ENCODE data around the gene NCCRP1. TPM values are rescaled to one million over a fixed set of nuclear protein-coding genes. Genes with fewer than 3 reads are reported as not detected.

NCCRP1 gene
- total and polyA plus RNA-seq, 11 donors, result 0.16 TPM; not detected in 10

DNA sequence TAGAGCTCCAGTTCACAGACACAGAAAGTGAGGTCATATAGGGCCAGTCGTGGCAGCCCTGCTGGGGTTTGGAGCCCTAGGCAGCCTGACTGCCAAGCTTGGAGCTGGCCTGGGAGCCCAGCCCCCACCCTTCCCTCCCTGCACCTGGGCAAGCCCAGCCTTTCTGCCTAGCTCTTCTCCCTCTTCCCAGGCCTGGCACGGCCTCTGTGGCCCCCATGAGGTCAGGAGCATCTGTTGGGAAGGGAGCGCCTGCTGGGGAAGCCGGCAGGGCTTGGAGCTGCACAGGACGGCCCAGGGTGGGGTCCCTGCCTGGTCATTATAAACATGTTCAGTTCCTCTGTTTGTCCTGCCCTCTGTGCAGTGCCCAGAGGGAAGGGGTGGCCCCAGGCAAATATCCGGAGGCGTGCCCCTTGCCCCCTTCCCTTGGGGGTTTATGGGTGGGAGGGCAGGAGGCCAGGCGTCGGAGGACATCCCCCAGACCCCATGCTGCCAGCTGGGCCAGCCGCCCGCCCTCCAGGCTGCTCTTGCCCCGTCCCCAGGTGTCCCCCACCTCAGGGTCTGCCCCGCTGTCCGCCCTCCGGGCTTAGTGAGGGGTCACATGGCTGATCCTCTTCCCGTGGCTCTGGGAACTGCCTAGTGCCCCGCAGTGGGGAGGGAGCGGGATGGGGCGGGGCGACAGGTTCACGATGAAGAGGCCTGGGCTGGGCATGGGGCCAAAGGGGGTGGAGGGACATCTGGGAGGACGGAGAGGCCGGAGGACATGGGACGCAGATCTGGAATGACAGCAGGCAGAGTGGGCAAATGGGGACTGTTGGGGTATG lies 30.0 kb upstream of the NCCRP1 start:
- WGBS, 4 donors, result 27 to 35% (median 31%) methylated on average over 11 to 24 of the region's 24 CpGs
- peaks cover 0 to 21% (median 13%) of the 10 kb centered on the region in 12 donors for H3K4me1 ChIP-seq
- intact Hi-C loops (cut with DNase I), result no loop called here
- DNase-seq (peak; percentile 70 to 82 (median 74)), ATAC-seq (peak; percentile 19 to 77 (median 70))
- H3K27me3 ChIP-seq, result no peaks in the 10 kb centered on the region
- peaks cover 0 to 17% (median 8%) of the 10 kb centered on the region in 9 donors for H3K36me3 ChIP-seq
- peak overlapping the region in 1 of 12 donors; percentile 26 for H3K27ac ChIP-seq
- peak overlapping the region in 2 of 12 donors; percentile 13 to 26 for H3K4me3 ChIP-seq
- TF ChIP-seq, protein P1, sequence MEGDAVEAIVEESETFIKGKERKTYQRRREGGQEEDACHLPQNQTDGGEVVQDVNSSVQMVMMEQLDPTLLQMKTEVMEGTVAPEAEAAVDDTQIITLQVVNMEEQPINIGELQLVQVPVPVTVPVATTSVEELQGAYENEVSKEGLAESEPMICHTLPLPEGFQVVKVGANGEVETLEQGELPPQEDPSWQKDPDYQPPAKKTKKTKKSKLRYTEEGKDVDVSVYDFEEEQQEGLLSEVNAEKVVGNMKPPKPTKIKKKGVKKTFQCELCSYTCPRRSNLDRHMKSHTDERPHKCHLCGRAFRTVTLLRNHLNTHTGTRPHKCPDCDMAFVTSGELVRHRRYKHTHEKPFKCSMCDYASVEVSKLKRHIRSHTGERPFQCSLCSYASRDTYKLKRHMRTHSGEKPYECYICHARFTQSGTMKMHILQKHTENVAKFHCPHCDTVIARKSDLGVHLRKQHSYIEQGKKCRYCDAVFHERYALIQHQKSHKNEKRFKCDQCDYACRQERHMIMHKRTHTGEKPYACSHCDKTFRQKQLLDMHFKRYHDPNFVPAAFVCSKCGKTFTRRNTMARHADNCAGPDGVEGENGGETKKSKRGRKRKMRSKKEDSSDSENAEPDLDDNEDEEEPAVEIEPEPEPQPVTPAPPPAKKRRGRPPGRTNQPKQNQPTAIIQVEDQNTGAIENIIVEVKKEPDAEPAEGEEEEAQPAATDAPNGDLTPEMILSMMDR (IDR thresholded peaks at IDR 0.05), result no peak
- TF ChIP-seq POLR2A (IDR thresholded peaks at IDR 0.05), result no peak
- no peaks in the 10 kb centered on the region for H3K9me3 ChIP-seq

DNA sequence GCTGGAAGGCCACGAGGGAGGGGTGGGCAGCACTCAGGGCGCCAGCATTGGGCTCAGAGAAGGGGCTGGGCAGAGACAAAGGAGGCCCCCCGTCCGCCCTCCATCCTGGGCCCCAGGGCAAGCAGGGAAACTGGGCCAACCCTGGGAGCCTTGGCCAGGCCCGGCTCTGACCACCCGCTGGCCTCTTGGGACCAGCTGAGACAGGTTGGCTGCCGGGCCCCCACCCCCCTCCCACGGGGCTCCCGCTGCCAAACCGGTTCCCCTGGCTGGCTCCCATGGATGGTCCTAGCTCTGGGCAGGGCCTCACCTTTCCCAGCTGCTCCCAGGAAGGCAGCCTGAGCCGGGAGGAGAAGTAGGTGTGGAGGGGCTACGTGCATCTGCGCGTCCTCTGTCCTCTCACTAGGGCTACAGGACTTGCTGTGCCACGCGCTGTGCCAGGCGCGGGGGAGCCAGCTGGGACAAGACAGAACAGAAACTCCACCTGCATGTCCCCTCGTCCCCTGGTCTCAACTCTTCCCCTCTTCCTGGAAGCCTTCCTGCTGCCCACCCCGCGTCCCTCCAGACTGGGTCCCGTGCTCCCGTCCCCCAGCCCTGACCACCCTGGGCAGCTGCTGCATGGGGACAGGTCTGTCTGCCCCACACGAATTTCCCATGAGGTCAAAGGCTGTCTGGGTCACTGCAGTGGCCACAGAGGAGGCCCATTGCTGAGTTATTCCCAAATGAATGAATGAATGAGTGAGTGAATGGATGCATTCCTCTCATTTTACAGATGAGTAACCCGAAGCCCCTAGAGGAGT lies 29.1 kb upstream of the NCCRP1 start:
- Histone ChIP-seq H3K9me3 (no peaks in the 10 kb centered on the region), H3K4me1 (peaks cover 0 to 21% (median 13%) of the 10 kb centered on the region in 12 donors), H3K27me3 (no peaks in the 10 kb centered on the region), H3K27ac (peak overlapping the region in 1 of 12 donors; percentile 26), H3K36me3 (peaks cover 0 to 22% (median 8%) of the 10 kb centered on the region in 9 donors), H3K4me3 (no peak overlapping the region)
- no peak for DNase-seq
- TF ChIP-seq, protein P1 (IDR thresholded peaks at IDR 0.05), result no peak
- no peak for TF ChIP-seq POLR2A (IDR thresholded peaks at IDR 0.05)
- intact Hi-C loops (cut with DNase I), result no loop called here
- 78 to 92% (median 81%) methylated on average over 19 to 25 of the region's 25 CpGs for WGBS, 4 donors
- ATAC-seq, result peak in 1 of 4 donors; percentile 9

DNA sequence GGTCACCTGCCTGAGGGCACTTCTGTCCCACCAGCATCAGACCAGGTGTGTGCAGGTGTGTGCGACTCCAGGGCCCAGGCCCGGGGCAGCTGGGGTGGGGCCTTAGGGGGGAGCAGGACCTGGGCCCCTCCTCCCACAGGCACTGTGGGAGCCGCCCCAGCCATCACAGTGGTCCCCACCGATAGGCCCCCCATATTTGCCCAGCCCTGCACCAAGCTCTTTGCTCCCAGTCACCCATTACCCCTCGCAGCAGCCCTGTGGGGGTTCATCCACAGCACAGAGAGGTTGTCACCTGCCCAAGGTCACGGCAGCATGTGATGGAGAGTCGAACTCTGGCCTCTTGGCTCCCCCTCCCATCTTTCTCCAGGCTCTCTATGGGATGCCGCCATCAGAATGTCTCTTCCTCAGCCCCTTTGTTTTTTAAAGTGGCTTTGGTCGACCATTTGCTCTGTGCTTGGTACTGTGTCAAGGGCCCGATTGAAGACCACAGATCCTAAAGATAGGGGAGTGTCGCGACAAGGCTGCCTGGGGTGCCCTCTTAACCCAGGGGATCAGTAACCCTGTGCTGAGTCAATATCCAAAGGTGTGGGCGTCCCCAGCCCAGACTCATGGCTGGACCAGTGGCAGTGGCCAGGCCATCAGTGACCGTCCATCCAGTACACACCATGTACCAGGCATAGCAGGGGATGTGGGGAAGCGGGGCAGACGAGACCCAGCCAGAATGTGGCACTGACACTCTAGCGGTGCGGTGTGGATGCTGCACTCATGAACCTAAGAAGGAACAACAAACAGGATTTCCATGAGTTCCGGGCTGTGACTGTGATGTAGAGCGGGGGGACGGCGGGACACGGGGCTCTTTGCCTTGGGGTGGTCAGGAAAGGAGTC lies 28.3 kb upstream of the NCCRP1 start:
- no peaks in the 10 kb centered on the region for H3K27me3 ChIP-seq
- no peak for ATAC-seq
- peaks cover 0 to 21% (median 13%) of the 10 kb centered on the region in 12 donors for H3K4me1 ChIP-seq
- H3K4me3 ChIP-seq, result no peak overlapping the region
- H3K9me3 ChIP-seq, result no peaks in the 10 kb centered on the region
- peaks cover 0 to 29% (median 8%) of the 10 kb centered on the region in 9 donors for H3K36me3 ChIP-seq
- TF ChIP-seq, protein P1 (IDR thresholded peaks at IDR 0.05), result no peak
- TF ChIP-seq POLR2A (IDR thresholded peaks at IDR 0.05), result no peak
- DNase-seq, result no peak
- intact Hi-C loops (cut with DNase I), result no loop called here
- no peak overlapping the region for H3K27ac ChIP-seq
- WGBS, 4 donors, result 88 to 94% (median 91%) methylated on average over 19 to 23 of the region's 23 CpGs
